ENCODE results near the gene GPC5. TPM values are rescaled to one million over a fixed set of nuclear protein-coding genes. Genes with fewer than 3 reads are reported as not detected.

GPC5 gene
- total RNA-seq, 2 donors from 2014 or later: 0.22 to 0.51 TPM

DNA sequence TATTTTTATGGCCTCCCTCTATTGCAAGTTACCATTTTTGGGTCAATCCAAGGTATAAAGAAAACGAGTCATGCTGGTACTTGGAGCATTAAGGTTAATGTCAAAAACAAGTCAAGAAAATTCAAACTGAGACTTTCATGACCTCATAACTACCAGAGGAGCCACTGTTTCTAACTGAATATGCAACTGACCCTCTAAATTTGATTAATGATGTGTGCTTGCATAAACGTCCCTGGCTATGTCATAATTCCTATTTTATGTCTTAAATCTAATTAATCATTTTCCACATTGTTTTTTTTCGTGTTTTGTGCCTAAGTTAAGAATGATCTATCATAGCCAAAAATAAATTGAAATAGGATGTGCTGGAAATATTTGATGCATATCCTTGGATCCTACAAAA, 1431.5 kb downstream of the GPC5 start:
- Histone ChIP-seq H3K9me3 (ENCODE audit: control insufficient read depth, low read length) (no peaks in the 10 kb centered on the region), H3K27ac (ENCODE audit: low read depth, low read length) (no peak overlapping the region), H3K9ac (ENCODE audit: extremely low read depth, low read length, poor library complexity, severe bottlenecking) (no peak overlapping the region), H3K36me3 (ENCODE audit: control insufficient read depth, insufficient read depth, low read length) (no peaks in the 10 kb centered on the region), H3K4me3 (ENCODE audit: low read length) (no peak overlapping the region), H3K4me1 (ENCODE audit: control insufficient read depth, insufficient read depth, low read length) (no peaks in the 10 kb centered on the region), H3K27me3 (ENCODE audit: control insufficient read depth, insufficient read depth, low read length, poor library complexity, severe bottlenecking) (no peaks in the 10 kb centered on the region)
- no peak overlapping the region for H3K4me3 Mint-ChIP-seq
- no peak overlapping the region for H3K27ac Mint-ChIP-seq
- WGBS, 2 experiments (ENCODE audit: insufficient coverage in 1 of 2, insufficient read length in 1 of 2): 80 to 88% methylated on average over 1 of the region's 3 CpGs
- H3K9me3 Mint-ChIP-seq: no peaks in the 10 kb centered on the region
- peaks cover 2% of the 10 kb centered on the region for H3K27me3 Mint-ChIP-seq (ENCODE audit: insufficient read depth)
- no peak for DNase-seq
- H3K4me1 Mint-ChIP-seq: no peaks in the 10 kb centered on the region
- no peaks in the 10 kb centered on the region for H3K36me3 Mint-ChIP-seq (ENCODE audit: low read depth)
- TF ChIP-seq, protein P1, sequence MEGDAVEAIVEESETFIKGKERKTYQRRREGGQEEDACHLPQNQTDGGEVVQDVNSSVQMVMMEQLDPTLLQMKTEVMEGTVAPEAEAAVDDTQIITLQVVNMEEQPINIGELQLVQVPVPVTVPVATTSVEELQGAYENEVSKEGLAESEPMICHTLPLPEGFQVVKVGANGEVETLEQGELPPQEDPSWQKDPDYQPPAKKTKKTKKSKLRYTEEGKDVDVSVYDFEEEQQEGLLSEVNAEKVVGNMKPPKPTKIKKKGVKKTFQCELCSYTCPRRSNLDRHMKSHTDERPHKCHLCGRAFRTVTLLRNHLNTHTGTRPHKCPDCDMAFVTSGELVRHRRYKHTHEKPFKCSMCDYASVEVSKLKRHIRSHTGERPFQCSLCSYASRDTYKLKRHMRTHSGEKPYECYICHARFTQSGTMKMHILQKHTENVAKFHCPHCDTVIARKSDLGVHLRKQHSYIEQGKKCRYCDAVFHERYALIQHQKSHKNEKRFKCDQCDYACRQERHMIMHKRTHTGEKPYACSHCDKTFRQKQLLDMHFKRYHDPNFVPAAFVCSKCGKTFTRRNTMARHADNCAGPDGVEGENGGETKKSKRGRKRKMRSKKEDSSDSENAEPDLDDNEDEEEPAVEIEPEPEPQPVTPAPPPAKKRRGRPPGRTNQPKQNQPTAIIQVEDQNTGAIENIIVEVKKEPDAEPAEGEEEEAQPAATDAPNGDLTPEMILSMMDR (conservative IDR thresholded peaks at IDR 0.05): no peak

DNA sequence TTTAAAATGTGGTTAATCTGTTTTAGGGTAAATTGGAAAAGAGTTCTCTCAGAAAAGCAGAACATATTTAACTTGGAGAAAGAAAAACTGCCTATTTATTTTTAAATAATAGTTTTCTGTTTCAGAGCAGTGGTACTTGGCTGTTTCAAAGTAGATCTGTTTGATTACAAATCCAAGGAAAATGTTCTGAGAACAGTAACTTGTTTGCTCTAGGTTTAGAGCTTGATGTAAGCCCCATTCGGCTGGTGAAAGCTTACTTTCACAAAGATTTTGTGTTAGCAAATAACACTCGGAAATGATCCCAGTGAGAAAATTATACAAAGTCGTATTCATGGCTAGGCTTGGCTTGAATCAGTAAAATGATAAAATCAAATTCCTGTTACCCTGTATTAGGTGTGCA, 1432.4 kb downstream of the GPC5 start:
- H3K27ac ChIP-seq (ENCODE audit: low read depth, low read length): no peak overlapping the region
- Mint-ChIP-seq H3K9me3 (no peaks in the 10 kb centered on the region), H3K4me1 (no peaks in the 10 kb centered on the region), H3K4me3 (no peak overlapping the region), H3K27ac (no peak overlapping the region), H3K36me3 (ENCODE audit: low read depth) (no peaks in the 10 kb centered on the region), H3K27me3 (ENCODE audit: insufficient read depth) (peaks cover 2% of the 10 kb centered on the region)
- H3K27me3 ChIP-seq (ENCODE audit: control insufficient read depth, insufficient read depth, low read length, poor library complexity, severe bottlenecking): no peaks in the 10 kb centered on the region
- H3K9ac ChIP-seq (ENCODE audit: extremely low read depth, low read length, poor library complexity, severe bottlenecking): no peak overlapping the region
- H3K4me3 ChIP-seq (ENCODE audit: low read length): no peak overlapping the region
- TF ChIP-seq, protein P1 (conservative IDR thresholded peaks at IDR 0.05): no peak
- no peaks in the 10 kb centered on the region for H3K4me1 ChIP-seq (ENCODE audit: control insufficient read depth, insufficient read depth, low read length)
- H3K9me3 ChIP-seq (ENCODE audit: control insufficient read depth, low read length): no peaks in the 10 kb centered on the region
- no peaks in the 10 kb centered on the region for H3K36me3 ChIP-seq (ENCODE audit: control insufficient read depth, insufficient read depth, low read length)
- DNase-seq: no peak
- 92 to 96% methylated on average over 3 of the region's 3 CpGs for WGBS, 2 experiments (ENCODE audit: insufficient coverage in 1 of 2, insufficient read length in 1 of 2)

DNA sequence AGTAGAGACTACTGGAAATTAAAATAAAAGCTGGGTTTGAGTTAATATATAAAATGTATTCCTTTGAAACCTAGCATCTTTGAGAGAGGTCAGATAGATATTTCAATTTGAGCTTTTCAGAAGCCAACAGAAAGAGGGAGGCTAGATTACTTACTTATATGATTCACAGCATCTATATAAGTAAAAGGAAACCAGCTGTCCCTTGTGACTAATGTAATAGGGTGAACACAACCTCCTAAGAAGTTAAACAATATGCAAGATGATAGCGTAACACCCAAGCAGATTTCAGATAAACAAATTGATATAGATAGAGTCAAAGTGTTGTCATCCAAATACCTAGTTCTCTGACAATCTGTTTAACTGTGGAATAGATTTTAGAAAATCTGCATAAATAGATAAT, 1434.7 kb downstream of the GPC5 start:
- no peak for DNase-seq
- WGBS, 2 experiments (ENCODE audit: insufficient coverage in 1 of 2, insufficient read length in 1 of 2): 100% methylated on average over 1 of the region's 1 CpG; no CpG with 5 or more reads in 1 of the 2 experiments
- H3K36me3 ChIP-seq (ENCODE audit: control insufficient read depth, insufficient read depth, low read length): no peaks in the 10 kb centered on the region
- H3K27me3 Mint-ChIP-seq (ENCODE audit: insufficient read depth): peaks cover 2% of the 10 kb centered on the region
- no peaks in the 10 kb centered on the region for H3K9me3 ChIP-seq (ENCODE audit: control insufficient read depth, low read length)
- H3K4me3 Mint-ChIP-seq: no peak overlapping the region
- TF ChIP-seq, protein P1 (conservative IDR thresholded peaks at IDR 0.05): no peak
- H3K4me1 ChIP-seq (ENCODE audit: control insufficient read depth, insufficient read depth, low read length): no peaks in the 10 kb centered on the region
- no peaks in the 10 kb centered on the region for H3K27me3 ChIP-seq (ENCODE audit: control insufficient read depth, insufficient read depth, low read length, poor library complexity, severe bottlenecking)
- H3K27ac Mint-ChIP-seq: no peak overlapping the region
- no peak overlapping the region for H3K9ac ChIP-seq (ENCODE audit: extremely low read depth, low read length, poor library complexity, severe bottlenecking)
- H3K4me1 Mint-ChIP-seq: no peaks in the 10 kb centered on the region
- H3K9me3 Mint-ChIP-seq: no peaks in the 10 kb centered on the region
- no peak overlapping the region for H3K27ac ChIP-seq (ENCODE audit: low read depth, low read length)
- no peak overlapping the region for H3K4me3 ChIP-seq (ENCODE audit: low read length)
- H3K36me3 Mint-ChIP-seq (ENCODE audit: low read depth): no peaks in the 10 kb centered on the region
